ENCODE measurements around the gene TTC17. TPM values are rescaled to one million over a fixed set of nuclear protein-coding genes. Genes with fewer than 3 reads are reported as not detected.
A peak's percentile ranks its signal among the peaks of the same experiment; 100 is the strongest.

The TTC17 gene
- total and polyA plus RNA-seq, 2 donors (not counting 1 experiment from before 2014, with no cell fraction given), result 68.7 to 176 TPM

- ChIA-PET POLR2A (interaction anchor here (0.6 to 1.6 kb wide), 3 partner anchors 30 to 368 kb away, joined by 3 to 8 read pairs (median 5); partner anchors contain the start of genes HSD17B12 and TTC17), CTCF (interaction anchor here (1.0 to 2.7 kb wide), 10 partner anchors 12 to 540 kb away, joined by 3 to 44 read pairs (median 4); partner anchors contain the start of gene TTC17)
- DNase-seq, result peak; percentile 96
- under 1% methylated on average over 55 of the region's 60 CpGs for WGBS (ENCODE audit: insufficient coverage)
- H3K4me3 ChIP-seq (ENCODE audit: control extremely low read depth in 1 of 5, extremely low read depth in 1 of 5, insufficient read depth in 1 of 5, low read depth in 2 of 5, low read length in 4 of 5), result peak within 1 kb of the TSS; percentile 86 to 97 (median 95)
- peaks cover 50% of the 10 kb centered on the region for H3K79me2 ChIP-seq (ENCODE audit: control insufficient read depth, insufficient read depth, low read length)
- peaks cover 19% of the 10 kb centered on the region for H4K20me1 ChIP-seq (ENCODE audit: control insufficient read depth, insufficient read depth, low read length, poor library complexity, severe bottlenecking)
- Mint-ChIP-seq H3K4me3 (peak within 1 kb of the TSS; percentile 96), H3K27me3 (no peaks in the 10 kb centered on the region), H3K27ac (peak within 1 kb of the TSS; percentile 97), H3K9me3 (ENCODE audit: insufficient read depth) (no peaks in the 10 kb centered on the region), H3K4me1 (peaks cover 45% of the 10 kb centered on the region)
- H3K36me3 ChIP-seq (replicated peaks in 1 of 2; ENCODE audit: control extremely low read depth in 1 of 2, control insufficient read depth in 1 of 2, extremely low read depth in 1 of 2, insufficient read depth in 2 of 2, low read length in 1 of 2), result no peaks in the 10 kb centered on the region
- peak within 1 kb of the TSS; percentile 74 for H3K4me2 ChIP-seq (replicated peaks; ENCODE audit: low read depth, low read length, poor library complexity, severe bottlenecking)
- peak within 1 kb of the TSS; percentile 90 for H3K9ac ChIP-seq (ENCODE audit: low read length)
- H3K27me3 ChIP-seq (replicated peaks in 1 of 4; ENCODE audit: control extremely low read depth in 1 of 4, control insufficient read depth in 3 of 4, insufficient read depth in 4 of 4, low read length in 3 of 4), result no peaks in the 10 kb centered on the region
- peak; percentile 97 for ATAC-seq (ENCODE audit: low read depth)
- no peaks in the 10 kb centered on the region for H3K9me3 ChIP-seq (ENCODE audit: control extremely low read depth in 1 of 3, control insufficient read depth in 2 of 3, insufficient read depth in 1 of 3, low read length in 2 of 3)
- TF ChIP-seq CTCF (IDR thresholded peaks at IDR 0.05) (peak; percentile 83), EZH2 (IDR thresholded peaks at IDR 0.05; ENCODE audit: borderline replicate concordance, insufficient read depth, low read depth, low read length, poor library complexity, severe bottlenecking) (no peak)
- intact Hi-C loops (cut with micrococcal nuclease), result loop anchor here (1.0 to 10.0 kb wide), 5 partner anchors 46 to 783 kb away; partner anchors contain the start of genes ACCS, ALKBH3, EXT2 and TTC17
- peak within 1 kb of the TSS; percentile 67 to 84 for H3K27ac ChIP-seq (ENCODE audit: low read length in 2 of 2)
- peak within 1 kb of the TSS; percentile 76 for H2AFZ ChIP-seq (ENCODE audit: insufficient read depth, low read depth, low read length, poor library complexity, severe bottlenecking)
- peaks cover 18 to 20% of the 10 kb centered on the region in 2 donors for H3K4me1 ChIP-seq (ENCODE audit: control insufficient read depth in 2 of 2, insufficient read depth in 2 of 2, low read length in 2 of 2)
Measured at GRCh38 chr11:43311791-43312607, 46.7 kb upstream of the TTC17 start, which contains the start of gene API5. TSS of gene API5 (plus strand) at chr11:43311996. CDS start at chr11:43312128, 132 bp downstream.

GRCh38 chr11:43315966-43316365 is 42.8 kb upstream of the TTC17 start:
- intact Hi-C loops (cut with micrococcal nuclease), result loop anchor here (10.0 kb wide), 2 partner anchors 749 to 779 kb away; partner anchors contain the start of genes ACCS and EXT2
- peaks cover 0 to 20% of the 10 kb centered on the region in 2 experiments for H3K36me3 ChIP-seq (replicated peaks in 1 of 2; ENCODE audit: control extremely low read depth in 1 of 2, control insufficient read depth in 1 of 2, extremely low read depth in 1 of 2, insufficient read depth in 2 of 2, low read length in 1 of 2)
- Mint-ChIP-seq H3K27ac (no peak overlapping the region), H3K9me3 (ENCODE audit: insufficient read depth) (no peaks in the 10 kb centered on the region), H3K4me3 (no peak overlapping the region), H3K27me3 (no peaks in the 10 kb centered on the region), H3K4me1 (peaks cover 45% of the 10 kb centered on the region)
- no peak overlapping the region for H2AFZ ChIP-seq (ENCODE audit: insufficient read depth, low read depth, low read length, poor library complexity, severe bottlenecking)
- DNase-seq, result no peak
- H3K9ac ChIP-seq (ENCODE audit: low read length), result no peak overlapping the region
- H3K9me3 ChIP-seq (ENCODE audit: control extremely low read depth in 1 of 3, control insufficient read depth in 2 of 3, insufficient read depth in 1 of 3, low read length in 2 of 3), result no peaks in the 10 kb centered on the region
- no peak overlapping the region for H3K4me3 ChIP-seq (ENCODE audit: control extremely low read depth in 1 of 5, extremely low read depth in 1 of 5, insufficient read depth in 1 of 5, low read depth in 2 of 5, low read length in 4 of 5)
- ATAC-seq (ENCODE audit: low read depth), result no peak
- no peak overlapping the region for H3K4me2 ChIP-seq (replicated peaks; ENCODE audit: low read depth, low read length, poor library complexity, severe bottlenecking)
- no CpG with 5 or more reads among the region's 2 CpGs for WGBS (ENCODE audit: insufficient coverage)
- ChIA-PET POLR2A (no interaction called here), CTCF (no interaction called here)
- peaks cover 32% of the 10 kb centered on the region for H4K20me1 ChIP-seq (ENCODE audit: control insufficient read depth, insufficient read depth, low read length, poor library complexity, severe bottlenecking)
- H3K4me1 ChIP-seq (ENCODE audit: control insufficient read depth in 2 of 2, insufficient read depth in 2 of 2, low read length in 2 of 2), result peaks cover 18 to 20% of the 10 kb centered on the region in 2 donors
- TF ChIP-seq EZH2 (IDR thresholded peaks at IDR 0.05; ENCODE audit: borderline replicate concordance, insufficient read depth, low read depth, low read length, poor library complexity, severe bottlenecking) (no peak), CTCF (IDR thresholded peaks at IDR 0.05) (no peak)
- no peak overlapping the region for H3K27ac ChIP-seq (ENCODE audit: low read length in 2 of 2)
- H3K79me2 ChIP-seq (ENCODE audit: control insufficient read depth, insufficient read depth, low read length), result peaks cover 59% of the 10 kb centered on the region
- H3K27me3 ChIP-seq (replicated peaks in 1 of 4; ENCODE audit: control extremely low read depth in 1 of 4, control insufficient read depth in 3 of 4, insufficient read depth in 4 of 4, low read length in 3 of 4), result no peaks in the 10 kb centered on the region
